ENCODE results near the gene UBXN1. TPM values are rescaled to one million over a fixed set of nuclear protein-coding genes. Genes with fewer than 3 reads are reported as not detected.

The UBXN1 gene
- polyA plus RNA-seq, 2 of the 4 experiments (the other 2 are of a cell fraction) = 117 to 120 TPM

GRCh38 chr11:62727165-62727871 is 48.4 kb upstream of the UBXN1 start, which contains the start of gene HNRNPUL2 (continued):
- TF ChIP-seq, protein P1, sequence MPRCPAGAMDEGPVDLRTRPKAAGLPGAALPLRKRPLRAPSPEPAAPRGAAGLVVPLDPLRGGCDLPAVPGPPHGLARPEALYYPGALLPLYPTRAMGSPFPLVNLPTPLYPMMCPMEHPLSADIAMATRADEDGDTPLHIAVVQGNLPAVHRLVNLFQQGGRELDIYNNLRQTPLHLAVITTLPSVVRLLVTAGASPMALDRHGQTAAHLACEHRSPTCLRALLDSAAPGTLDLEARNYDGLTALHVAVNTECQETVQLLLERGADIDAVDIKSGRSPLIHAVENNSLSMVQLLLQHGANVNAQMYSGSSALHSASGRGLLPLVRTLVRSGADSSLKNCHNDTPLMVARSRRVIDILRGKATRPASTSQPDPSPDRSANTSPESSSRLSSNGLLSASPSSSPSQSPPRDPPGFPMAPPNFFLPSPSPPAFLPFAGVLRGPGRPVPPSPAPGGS (IDR thresholded peaks at IDR 0.05) = peak; percentile 71; the same call in 2 of the 3 replicates
- TF ChIP-seq NFE2L2 (conservative IDR thresholded peaks at IDR 0.05; ENCODE audit: low read length) = no peak
- TF ChIP-seq E2F6 (IDR thresholded peaks at IDR 0.05; ENCODE audit: borderline replicate concordance, low read depth) = peak; percentile 99
- 0 out of 2 replicates have a peak, but pooled peaks have one; percentile 26 for TF ChIP-seq ATOH8 (CRISPR knock-in tag; IDR thresholded peaks at IDR 0.05; ENCODE audit: low read depth)
- TF ChIP-seq BHLHE40 (IDR thresholded peaks at IDR 0.05; ENCODE audit: low read depth, low read length) = peak; percentile 49; the same call in 1 of the 2 replicates
- TF ChIP-seq, protein P2, sequence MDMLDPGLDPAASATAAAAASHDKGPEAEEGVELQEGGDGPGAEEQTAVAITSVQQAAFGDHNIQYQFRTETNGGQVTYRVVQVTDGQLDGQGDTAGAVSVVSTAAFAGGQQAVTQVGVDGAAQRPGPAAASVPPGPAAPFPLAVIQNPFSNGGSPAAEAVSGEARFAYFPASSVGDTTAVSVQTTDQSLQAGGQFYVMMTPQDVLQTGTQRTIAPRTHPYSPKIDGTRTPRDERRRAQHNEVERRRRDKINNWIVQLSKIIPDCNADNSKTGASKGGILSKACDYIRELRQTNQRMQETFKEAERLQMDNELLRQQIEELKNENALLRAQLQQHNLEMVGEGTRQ (IDR thresholded peaks at IDR 0.05) = peak; percentile 10; the same call in 1 of the 2 replicates

DNA sequence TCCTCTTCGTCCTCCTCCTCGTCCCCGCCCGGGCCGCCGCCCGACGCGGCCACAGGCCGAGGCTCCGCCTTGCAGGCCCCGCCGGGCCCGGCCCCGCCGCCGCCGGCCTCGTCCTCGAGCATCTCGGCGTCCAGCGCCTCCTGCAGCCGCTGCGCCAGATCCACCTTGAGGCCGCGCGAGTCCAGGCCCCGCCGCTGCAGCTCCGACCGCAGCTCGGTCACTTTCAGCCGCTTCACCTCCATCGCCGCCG is 48.0 kb upstream of the UBXN1 start:
- Histone ChIP-seq H3K4me3 (peak overlapping the region; percentile 78), H3K27ac (peak overlapping the region; percentile 97), H3K4me2 (peak overlapping the region; percentile 92), H3K4me1 (peaks cover 21% of the 10 kb centered on the region), H3K9me3 (no peaks in the 10 kb centered on the region)
- no peak for DNase-seq (ENCODE audit: low read depth in 1 of 2, low spot score in 1 of 2)
- TF ChIP-seq ZC3H11A (IDR thresholded peaks at IDR 0.05) (no peak), ELK1 (IDR thresholded peaks at IDR 0.05; ENCODE audit: low read depth, low read length) (no peak), FOSL2 (IDR thresholded peaks at IDR 0.05) (no peak), FOSL2 (CRISPR knock-in tag; IDR thresholded peaks at IDR 0.05) (no peak), POLR2AphosphoS2 (conservative IDR thresholded peaks at IDR 0.05; ENCODE audit: low read length) (no peak), RARB (CRISPR knock-in tag; IDR thresholded peaks at IDR 0.05) (no peak), CBX2 (IDR thresholded peaks at IDR 0.05; ENCODE audit: borderline replicate concordance, low read depth) (no peak), FOSB (CRISPR knock-in tag; IDR thresholded peaks at IDR 0.05) (no peak), KDM1A (IDR thresholded peaks at IDR 0.05; ENCODE audit: low read depth) (no peak), HOXB5 (CRISPR knock-in tag; IDR thresholded peaks at IDR 0.05) (no peak), TFCP2L1 (CRISPR knock-in tag; IDR thresholded peaks at IDR 0.05) (no peak)
- WGBS (ENCODE audit: missing lambda C conversion rate) = 0% methylated on average over 14 of the region's 37 CpGs
- no peak for FAIRE-seq
- ChIA-PET CTCF (interaction anchor here (0.9 to 3.1 kb wide), 10 partner anchors 15 to 138 kb away, joined by 3 to 15 read pairs (median 4); partner anchors contain the start of genes BSCL2, GNG3 and ZBTB3), POLR2A (interaction anchor here (0.5 to 3.8 kb wide), 35 partner anchors 8 to 332 kb away, joined by 3 to 96 read pairs (median 7); partner anchors contain the start of genes B3GAT3, BSCL2, C11orf98 and CSKMT)
- no peak; a peak in 1 of 6 replicates for ATAC-seq

DNA sequence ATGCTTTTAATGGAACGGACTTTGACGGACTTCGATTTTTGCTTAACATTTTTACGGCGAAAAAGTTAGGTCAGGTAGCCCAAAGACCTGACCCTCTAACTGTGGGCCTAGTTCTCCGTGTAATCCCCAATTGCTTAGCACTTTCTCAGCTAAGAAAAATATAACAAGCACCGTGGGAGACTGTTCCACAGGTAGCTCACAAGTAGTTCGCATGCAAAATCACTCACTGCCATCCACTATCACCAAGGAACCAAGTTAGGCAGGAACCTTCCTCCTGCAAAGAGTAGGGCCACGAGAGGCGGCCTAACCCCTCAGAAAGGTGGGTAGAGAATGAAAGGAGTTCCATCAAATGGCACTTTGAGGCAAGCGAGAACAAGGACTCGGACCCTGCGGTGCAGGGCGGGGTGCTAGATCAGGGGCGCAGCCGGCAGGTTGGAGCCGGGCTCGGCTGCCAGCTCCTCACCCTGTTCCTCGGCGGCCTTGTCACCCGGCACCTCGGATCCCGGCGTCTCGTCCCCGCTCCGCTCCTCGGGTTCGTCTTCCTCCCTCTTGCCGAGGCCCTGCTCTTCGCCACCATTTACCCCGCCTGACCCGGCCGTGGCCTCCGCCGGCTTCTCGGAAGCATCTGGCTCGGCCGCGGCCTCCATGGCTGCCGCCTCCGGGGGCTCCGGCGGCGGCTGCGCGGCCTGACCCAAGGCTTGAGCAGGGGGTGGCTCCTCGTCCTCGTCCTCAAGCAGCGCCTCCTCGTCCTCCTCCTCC is 47.5 kb upstream of the UBXN1 start:
- peak overlapping the region; percentile 97 for H3K27ac ChIP-seq
- POLR2A ChIA-PET = interaction anchor here (0.6 to 3.8 kb wide), 24 partner anchors 11 to 172 kb away, joined by 3 to 96 read pairs (median 10); partner anchors contain the start of genes B3GAT3, BSCL2, C11orf98 and CSKMT
- H3K4me3 ChIP-seq = peak overlapping the region; percentile 78
- H3K4me1 ChIP-seq = peaks cover 21% of the 10 kb centered on the region
- H3K9me3 ChIP-seq = no peaks in the 10 kb centered on the region
- ATAC-seq (no peak), DNase-seq (ENCODE audit: low read depth in 1 of 2, low spot score in 1 of 2) (no peak), FAIRE-seq (no peak)
- CTCF ChIA-PET = interaction anchor here (1.1 to 3.1 kb wide), 7 partner anchors 15 to 59 kb away, joined by 3 to 15 read pairs (median 4); partner anchors contain the start of genes BSCL2 and GNG3
- TF ChIP-seq MAFK (IDR thresholded peaks at IDR 0.05; ENCODE audit: partially characterized antibody) = no peak
- 2% methylated on average over 51 of the region's 51 CpGs for WGBS (ENCODE audit: missing lambda C conversion rate)
- peak overlapping the region; percentile 92 for H3K4me2 ChIP-seq

Measured in A549 (cell line).